ENCODE results near the gene SMIM29.
A peak's percentile ranks its signal among the peaks of the same experiment; 100 is the strongest.

SMIM29 gene

DNA sequence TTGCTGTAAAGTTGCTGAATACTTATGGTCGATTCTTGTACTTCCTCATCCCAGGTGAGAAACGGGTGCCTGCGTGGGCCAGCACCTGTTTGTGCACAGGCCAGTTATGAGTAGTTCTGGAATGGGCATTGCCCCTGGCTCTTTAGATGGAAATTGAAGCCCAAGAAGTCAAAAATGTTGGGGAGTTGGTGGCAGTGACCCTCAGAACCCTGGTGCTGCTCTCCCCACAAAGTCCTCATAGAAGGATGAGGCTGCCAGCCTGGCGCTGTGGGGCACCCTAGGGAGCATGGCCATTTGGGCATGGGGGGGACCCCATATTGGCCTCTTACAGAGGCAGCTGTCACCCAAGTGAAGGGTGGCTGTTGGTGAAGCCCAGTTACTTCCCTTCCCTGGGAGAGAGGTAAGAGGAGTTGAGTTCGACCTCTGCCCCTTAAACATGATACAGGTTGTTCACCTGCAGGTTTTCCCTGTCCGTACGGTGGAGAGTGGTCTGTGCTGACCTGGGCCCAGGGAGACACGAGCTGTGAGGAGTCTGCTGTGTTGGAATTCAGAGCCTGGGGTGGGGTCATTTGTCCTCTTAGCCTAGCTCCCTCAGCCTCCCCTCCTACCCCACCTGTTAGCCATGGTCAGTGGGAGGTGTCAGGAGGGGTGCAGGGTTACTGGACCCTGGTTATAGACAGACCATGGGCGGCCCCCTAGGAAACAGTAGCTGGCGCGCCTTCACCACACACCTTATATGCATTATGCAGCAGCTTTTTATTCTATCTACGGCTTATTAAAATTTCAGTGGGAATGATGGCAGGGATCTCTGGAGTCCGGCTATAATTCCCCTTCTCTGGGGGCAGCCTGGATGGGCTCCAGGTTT, 7.2 kb downstream of the SMIM29 start:
- no peak for DNase-seq

DNA sequence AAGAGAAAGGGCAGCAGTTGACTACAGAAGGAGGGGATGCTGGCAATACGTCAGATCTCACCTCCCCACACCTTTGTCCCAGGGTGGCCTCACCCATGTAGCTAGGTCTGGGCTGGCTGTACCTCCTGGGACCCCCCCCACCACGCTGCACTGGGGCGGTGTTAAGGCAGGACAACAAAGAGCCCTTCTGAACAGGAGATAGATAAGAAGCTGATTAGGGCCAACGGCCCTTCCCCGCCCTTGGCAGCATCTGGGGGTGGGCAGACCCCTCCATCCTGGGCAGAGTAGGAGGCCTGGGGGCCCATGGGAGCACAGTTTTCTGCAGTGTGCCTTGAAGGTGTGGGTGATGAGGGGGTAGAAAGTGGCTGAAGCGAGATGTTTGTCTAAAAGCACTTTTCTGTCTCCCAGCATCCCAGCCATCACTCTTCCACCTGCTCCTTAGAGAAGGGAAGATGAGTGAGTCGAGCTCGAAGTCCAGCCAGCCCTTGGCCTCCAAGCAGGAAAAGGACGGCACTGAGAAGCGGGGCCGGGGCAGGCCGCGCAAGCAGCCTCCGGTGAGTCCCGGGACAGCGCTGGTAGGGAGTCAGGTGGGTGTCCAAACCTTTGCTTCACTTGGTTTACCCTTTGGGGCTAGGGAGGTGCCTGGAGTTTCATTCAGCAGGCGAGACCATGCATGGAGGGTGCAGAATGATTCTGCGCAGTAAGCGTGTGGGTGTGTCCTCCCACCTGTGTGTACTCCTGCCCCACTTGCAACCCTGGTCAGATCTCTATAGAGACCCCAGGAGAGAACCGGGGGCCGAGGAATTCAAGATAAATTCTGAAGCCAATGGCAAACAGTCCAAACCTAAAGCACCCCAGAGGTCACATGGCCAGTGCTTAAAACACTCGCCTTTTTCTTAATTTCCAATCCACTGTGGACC, 8.2 kb downstream of the SMIM29 start:
- DNase-seq, result no peak

DNA sequence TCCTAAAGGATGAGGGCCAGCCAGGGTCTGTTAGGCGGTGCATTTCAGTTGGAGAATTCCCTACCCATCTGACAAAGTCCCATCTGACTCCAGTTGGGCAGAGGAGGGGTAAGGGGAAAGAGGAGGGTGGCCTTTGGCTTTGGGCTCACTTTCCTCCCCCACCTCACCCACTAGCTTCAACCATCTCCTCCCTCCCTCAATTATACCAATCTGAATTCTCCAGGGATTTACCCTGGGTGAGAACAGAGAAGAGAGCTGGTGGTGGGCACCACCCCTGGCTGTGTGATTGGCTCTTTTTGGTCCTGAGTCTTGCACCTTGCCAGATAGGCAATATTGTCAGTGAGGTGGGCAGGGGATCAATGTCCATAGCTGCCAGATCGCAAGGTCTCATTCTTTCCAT, 8.9 kb downstream of the SMIM29 start:
- no peak for DNase-seq

DNA sequence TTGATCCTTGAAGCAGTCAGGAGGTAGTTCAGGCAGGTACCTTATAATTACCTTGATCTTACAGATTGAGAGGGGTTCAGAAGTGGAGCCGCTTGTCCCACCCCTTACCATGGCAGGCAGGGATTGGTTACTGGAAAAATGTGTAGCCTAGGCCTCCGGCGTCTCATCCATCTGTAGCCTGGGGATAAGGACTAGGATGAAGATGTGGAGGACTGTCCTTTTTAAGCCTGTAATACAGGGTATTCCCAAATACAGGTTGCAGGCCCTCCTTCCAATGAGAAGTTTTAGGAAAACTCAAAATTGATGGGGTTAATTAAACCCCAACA, 9.3 kb downstream of the SMIM29 start:
- no peak for DNase-seq

DNA sequence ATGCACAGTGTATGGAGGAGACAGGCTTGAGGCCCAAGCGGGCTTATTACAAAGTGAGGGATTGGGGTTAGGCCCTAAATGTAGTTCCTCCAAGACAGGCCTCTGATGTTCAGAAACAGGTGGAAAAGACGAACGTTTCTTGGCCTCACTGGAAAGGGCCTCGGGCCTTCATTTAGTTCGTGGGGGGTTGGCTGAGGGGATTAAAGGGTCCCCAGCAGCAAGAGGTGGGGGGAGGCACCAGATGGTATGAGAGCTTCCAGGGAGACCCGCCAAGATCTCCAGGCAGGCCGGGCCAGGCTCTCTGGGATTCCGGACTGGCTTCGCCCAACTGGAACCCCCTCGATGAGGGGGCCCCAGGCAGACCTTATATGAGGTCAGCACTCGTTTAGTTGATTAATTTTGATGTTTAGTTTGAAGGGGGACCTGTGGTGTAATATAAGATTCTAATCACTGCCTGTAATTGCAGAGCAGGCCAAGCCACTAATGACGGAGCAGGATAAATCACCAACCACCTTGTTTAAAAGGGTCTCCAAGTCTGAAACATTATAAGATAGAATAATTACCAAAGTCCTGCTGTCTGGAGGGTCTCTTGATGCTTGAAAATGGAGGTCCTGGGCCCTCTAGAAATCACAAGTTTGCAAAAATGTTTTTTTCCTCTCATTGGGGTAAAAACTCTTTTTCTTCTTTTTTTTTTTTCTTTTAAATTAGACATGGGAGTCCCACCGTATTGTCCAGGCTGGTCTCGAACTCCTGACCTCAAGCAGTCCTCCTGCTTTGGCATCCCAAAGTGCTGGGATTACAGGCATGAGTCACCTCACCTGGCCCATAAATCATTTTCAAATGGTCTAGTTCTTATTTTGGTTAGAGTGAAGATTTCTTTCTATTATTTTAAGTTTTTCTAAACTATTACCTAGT, 10.0 kb downstream of the SMIM29 start:
- DNase-seq, result no peak

DNA sequence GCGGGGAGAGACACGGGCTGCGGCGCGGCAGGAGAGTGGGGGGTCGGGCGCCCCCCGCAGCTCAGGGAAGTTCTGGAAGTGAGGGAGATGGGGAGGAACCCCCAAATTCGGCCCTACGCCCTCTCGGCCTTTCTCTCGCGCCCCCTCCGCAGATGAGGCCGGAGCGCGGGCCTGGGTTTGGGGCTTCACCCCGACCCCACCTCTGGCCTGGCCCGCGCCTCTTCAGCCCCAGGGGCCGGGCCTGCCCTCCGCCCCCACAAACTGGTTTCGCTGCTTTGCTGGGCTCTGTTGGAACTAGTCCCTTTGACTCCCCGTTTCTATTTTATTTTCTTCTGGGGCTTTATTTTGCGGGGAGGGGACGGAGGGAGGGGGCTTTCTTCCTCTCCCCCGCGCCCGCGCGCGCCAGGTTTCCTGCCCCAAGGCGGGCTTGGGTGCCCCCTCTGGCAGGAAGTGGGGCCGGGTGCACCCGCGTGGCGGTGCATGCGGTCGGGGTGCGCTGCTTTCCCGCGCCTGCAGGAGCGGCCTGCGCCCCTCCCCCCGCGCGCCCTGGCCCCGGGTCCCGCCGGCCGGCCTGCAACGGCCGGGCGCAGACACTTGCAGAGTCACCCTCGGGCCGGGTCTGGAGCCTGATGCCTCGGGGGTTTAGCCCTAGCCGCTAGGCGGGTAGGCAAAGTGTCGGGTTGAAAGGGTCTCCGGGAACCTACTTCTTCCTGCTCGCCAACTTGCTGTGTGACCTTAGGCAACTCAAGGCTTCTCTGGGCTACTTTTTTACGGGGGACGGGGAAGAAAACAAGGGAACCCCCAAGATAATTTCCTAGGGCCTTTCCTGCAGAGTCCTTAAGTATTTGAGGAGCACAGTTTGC, 10.9 kb downstream of the SMIM29 start:
- DNase-seq, result peak; percentile 73

DNA sequence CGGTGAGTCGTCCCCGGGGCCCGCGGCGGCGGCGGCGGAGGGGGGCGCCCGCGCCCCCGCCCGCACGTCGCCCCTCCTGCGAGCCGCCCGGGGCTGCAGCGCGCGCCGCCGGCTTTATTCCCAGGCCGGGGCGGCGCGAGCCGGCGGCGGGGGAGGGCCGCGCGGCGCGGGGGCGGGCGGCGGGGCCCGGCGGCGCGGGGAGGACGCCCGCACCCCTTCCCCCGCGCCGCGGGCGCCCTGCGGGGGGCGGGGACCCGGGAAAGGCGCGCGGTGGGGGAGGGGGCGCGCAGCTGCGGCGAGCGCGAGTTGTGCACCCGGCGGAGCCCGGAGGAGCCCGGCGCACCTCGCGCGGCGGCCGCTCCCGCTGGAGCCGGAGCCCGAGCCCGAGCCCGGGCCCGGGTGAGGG, 11.5 kb downstream of the SMIM29 start:
- DNase-seq, result no peak

DNA sequence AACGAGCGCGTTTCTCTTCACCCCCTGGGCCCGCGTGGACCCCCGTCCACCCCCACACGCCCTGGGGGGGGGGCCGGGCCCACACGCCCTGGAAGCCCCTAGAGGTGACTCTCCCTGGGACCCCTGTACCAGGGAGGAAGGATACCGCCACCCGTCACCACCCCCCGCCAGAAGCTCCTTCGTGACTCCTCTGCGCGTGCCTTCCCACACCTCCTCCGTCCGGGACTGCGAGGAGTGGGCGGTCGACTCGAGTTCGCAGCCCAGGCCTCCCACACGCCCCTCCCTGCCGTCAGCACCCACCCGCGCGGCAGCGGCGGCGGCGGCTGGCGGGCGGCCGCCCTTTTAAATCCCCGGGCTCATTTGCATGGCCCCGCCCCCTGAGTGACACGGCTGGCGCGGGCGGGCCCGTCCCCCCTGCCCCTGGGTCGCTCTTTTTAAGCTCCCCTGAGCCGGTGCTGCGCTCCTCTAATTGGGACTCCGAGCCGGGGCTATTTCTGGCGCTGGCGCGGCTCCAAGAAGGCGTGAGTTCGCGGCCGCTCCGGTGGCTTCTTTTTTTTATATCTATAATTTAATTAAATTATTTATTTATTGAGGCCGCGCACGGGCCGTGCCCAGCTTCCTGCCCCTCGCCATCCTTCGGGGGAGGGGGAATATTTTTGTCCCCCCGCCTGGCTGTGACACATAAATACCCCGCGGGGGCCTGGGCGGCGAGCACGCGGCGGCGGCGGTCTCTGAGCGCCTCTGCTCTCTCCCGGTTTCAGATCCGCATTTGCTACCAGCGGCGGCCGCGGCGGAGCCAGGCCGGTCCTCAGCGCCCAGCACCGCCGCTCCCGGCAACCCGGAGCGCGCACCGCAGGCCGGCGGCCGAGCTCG, 12.1 kb downstream of the SMIM29 start, which contains the start of gene HMGA1:
Gene HMGA1, plus strand, starts transcription at position 431 of the 873 bp plus-strand sequence. CDS start 3,908 bp downstream, outside the sequence.
- peak; percentile 84 for DNase-seq

DNA sequence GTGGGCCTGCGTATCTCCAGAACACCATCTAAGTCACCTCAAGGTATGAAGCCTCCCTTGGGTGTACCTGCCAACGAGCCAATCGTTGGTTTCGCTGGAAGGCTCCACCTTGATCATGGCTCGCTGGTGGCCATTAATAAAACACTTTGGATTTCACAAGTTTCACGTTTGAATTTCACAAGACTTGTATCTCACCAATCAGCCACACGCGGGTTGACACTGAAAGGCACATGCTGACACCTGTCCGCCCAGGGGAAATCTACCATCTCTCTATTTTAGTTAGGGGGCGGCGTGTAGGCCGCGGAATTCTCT, 12.7 kb downstream of the SMIM29 start:
- no peak for DNase-seq

DNA sequence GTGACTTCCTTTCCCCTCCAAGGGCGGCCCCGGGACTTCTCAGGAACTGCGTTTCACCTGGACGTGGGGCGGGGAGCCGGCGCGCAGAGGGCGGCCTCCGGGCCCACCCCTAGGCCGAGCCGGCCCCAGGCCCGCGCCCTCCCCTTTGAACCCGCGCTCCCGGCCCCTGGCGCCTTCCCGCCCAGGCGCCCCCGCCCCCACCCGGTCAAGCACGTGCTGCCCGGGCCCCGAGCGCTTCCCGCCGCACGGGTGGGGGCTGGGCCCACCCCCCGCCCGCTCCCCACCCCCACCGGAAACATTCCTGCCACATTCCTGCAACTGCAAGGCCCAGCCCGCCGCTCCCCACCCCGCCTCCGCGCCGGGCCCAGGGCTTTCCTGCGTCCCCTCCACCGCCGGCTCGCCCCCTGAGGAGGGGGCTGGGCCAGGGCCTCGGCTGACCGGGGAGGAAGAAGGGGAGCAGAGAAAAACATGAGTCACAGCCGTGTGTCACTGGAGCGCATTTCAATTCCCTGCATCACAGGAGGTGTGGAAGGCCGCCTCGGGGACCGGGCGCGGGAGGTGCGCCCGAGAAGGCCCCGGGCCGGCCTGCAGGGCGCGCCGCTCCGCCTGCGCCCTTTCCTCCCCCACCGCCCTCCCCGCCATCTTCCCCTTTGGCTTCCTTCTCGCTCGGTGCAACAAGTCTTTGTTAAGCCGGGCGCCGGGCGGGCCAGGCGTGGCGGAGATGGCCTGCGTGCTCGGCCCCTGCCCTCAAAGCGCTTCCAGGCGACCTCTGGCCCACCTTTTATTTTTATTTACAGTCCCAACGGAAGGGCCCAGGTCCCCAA, 13.3 kb downstream of the SMIM29 start:
- peak; percentile 92 for DNase-seq

DNA sequence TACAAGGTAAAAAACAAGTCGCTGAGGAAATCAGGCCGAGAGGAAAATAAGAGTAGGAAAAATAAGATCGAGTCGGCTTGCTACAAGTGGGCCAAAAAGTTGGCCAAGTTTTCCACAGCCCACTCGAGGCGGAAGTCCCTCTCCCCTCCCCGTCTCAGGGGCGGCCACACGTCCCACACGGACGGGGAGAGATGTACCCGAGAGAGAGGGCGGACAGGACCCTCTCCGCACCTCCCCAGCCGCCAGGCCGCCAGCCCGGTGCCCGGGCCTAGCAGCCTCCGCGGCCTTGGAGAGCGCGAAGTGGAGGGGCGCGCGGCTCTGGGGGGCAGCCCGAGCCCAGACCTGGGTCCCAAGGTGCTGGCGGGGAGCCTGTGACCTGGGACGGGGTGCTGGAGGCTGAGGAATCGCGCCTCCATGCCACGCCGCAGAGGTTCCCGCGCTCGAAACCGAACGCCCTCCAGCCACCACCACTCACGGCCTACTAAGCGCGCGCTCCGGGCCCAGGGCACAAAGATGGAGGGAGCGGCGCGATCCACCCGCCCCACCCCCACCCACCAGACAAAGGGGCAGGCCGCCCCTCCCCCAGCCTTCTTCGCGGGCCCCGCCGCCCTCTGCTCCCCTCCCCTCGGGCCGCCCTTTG, 14.0 kb downstream of the SMIM29 start:
- DNase-seq, result peak; percentile 69

DNA sequence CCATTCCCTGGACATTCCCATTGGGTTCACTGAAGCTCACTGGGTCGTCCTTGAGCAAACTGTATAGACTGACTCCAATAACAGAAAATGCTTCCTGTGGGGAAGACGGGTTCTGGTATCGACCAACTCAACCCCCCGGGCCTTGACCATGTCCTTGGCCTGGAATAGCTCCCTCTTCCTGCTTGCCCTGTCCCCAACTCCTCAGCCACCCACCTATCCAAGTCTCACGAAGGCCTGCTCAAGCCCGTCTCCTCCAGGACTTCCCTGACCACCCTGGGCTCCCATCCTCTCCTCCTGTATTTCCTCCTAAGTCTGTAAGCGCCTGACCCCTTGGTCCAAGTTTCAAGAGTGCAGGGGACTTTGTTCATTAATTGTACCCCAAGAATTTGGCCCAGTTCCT, 14.9 kb downstream of the SMIM29 start:
- no peak for DNase-seq

DNA sequence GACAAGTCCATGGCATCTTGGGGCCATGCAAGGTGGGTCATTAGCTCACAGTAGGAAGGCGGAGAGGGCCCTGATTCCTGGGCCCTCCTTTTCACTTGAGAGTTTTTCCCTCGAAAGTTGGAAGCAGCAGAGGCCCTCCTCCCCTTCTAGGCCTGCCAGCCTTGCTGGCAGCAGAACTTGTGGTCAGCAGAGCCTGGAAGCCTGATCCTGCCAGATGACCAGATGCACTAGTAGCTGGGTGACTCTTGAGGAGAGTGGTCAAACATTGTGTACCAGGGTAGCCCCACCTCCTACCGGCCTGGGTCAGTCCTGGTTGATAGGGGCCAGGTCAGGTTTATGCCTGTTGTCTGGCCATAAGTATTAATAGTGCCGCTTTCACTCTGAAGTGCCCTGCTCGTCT, 15.9 kb downstream of the SMIM29 start:
- DNase-seq, result no peak

DNA sequence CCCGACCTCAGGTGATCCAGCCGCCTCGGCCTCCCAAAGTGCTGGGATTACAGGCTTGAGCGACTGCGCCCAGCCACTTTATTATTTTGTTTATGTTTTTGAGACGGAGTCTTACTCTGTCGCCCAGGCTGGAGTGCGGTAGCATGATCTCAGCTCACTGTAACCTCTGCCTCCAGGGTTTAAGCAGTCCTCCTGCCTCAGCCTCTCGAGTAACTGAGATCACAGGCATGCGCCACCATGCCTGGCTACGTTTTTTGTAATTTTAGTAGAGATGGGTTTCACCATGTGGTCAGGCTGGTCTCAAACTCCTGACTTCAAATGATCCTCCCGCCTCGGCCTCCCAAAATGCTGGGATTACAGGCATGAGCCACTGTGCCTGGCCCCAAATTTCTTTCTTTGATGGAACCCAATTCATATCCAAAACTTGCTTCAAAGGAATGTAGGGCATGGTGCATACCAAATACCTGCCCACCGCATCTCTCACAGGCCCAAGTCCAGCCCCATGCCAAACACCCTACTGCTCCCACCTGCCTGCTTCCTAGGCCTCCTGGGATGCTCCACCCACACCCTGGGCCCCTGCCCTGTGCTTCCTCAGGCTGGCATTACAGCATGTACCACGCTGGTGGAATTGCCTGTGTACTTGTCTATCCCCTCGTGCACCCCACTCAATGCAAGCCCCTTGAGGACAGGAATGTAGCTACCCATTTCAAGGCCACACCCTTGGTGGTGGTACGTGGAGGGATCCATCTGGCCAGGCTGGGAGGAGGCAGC, 17.1 kb downstream of the SMIM29 start:
- DNase-seq, result no peak

DNA sequence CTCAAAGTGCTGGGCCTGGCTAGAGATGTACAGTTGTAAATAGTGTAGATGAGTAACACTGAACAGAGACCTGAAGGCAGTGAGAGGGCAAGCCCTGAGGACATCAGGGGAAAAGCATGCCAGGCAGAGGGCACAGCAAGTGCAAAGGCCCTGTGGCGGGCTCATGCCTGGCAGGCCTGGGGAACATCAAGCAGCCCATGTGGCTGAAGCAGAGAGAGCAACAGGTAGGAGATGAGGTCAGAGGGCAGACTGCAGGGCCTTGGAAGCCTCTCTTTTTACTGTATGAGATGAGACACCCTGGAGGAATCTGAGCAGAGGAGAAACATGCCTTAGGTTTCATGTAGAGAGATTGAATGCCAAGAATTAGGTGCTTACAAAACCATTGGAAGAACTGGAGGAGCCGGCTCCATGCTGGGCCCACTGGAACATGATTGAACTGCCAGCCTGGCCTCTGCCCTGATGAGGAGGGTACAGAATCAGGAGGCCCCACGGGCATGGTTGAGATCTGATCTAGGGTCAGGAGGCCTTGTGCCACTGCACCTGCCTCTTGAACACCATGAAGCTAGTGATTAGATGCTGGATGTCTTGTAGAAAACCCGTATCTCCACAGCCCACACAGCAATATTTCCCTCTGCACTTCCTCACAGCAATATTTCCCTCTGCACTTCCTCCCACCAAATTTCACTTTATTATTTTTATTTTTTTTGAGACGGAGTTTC, 18.0 kb downstream of the SMIM29 start:
- DNase-seq, result no peak

DNA sequence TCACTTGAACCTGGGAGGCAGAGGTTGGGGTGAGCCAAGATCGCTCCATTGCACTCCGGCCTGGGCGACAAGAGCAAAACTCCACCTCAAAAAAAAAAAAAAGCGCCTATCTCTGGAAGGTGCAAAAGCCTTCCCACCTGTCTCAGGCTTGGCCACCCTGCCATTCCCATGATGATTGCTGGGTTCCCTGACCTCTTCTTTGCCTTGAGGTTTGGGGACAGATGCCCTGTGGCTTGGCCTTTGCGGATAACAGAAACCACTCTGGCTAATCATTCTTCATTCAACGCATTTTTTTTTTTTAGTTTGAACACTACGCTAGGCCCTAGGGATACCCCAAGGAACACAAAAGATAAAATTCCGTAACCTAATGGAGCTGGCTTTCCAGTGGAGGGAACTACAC, 18.9 kb downstream of the SMIM29 start:
- DNase-seq, result no peak

DNA sequence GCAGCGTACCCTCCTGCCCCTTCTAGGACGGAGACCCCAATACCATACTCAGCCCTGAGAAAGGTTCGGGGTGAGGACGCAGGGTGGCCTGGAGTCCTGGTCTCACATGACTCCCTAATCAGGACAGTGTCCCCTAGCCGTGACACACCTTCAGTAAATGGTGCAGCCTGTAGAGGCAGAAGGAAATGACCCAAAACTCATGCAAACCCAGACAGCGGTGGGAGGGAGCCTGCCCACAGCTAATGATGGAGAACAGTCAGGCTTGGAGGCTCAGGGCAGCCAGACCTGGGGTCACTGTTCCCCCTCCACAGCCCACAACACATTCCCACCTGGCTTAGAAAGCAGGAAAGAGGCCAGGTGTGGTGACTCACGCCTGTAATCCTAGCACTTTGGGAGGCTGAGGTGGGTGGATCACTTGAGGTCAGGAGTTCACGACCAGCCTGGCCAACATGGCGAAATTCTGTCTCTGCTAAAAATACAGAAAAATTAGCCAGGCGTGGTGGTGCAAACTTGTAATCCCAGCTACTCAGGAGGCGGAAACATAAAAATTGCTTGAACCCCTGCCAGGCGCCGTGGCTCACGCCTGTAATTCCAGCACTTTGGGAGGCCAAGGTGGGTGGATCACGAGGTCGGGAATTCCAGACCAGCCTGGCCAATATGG, 20.9 kb downstream of the SMIM29 start:
- DNase-seq, result no peak

Measured in right kidney (tissue), 1 donor.